GM21423 (cell line): ENCODE data around the gene CYP8B1.

Experiments used
- ATAC-seq: cut with Tn5 transposase; IDR thresholded peaks from one replicate; pipeline ENCODE4 v1.9.1; 2021; ENCODE audit warnings: mild to moderate bottlenecking, moderate library complexity; ENCODE audit not compliant: unreplicated experiment

CYP8B1 gene

DNA sequence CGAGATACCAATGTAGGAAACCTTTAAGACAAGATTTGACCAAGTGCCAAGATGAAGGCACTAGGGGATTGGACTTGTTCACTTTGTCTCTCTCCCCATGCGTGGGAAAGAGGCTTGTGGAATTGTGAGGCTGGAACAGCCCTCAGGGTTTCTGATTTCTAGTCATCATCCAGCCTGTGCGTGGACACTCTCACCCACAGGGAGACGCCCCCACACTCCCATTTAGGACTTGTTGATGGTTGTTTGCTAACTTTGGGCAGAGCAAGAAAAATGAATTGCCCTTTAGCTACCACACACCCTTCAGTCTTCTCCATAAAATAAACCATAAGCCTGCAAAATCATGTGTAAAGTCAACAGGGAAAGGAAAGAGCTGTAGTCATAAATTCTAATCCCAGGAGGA lies 48.0 kb downstream of the CYP8B1 start:
- ATAC-seq, result no peak

DNA sequence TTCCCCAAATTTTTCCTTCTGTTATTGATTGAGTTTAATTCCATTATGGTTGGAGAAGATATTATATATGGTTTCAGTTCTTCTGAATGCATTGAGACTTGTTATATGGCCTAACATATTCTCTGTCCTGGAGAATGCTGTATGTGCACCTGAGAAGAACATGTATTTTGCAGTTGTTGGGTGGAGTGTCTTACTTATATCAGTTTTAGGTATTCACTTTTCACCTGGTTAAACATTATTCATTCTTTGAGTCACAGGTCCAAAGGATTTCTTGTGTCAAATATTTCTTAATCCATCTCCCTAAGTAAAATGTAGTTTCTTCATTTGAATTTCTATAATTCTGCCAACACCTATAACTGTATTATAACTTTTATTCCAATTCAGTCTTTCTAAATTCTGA lies 48.7 kb downstream of the CYP8B1 start:
- no peak for ATAC-seq

DNA sequence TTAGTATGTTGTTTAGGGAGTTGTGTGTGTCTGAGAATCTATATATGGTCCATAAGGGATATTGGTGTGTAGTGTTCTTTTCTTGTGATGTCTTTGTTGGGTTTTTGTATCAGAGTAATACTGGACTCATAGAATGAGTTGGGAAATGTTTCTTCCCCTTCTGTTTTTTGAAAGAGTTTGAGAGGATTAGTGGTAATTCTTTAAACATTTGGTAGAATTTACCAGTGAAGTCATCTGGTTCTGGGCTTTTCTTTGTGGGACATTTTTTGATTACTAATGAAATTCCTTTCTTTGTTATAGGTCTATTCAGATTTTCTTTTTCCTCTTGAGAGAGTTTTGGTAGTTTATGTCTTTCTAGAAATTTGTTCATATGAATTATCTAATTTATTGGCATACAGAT lies 49.5 kb downstream of the CYP8B1 start:
- ATAC-seq, result no peak

DNA sequence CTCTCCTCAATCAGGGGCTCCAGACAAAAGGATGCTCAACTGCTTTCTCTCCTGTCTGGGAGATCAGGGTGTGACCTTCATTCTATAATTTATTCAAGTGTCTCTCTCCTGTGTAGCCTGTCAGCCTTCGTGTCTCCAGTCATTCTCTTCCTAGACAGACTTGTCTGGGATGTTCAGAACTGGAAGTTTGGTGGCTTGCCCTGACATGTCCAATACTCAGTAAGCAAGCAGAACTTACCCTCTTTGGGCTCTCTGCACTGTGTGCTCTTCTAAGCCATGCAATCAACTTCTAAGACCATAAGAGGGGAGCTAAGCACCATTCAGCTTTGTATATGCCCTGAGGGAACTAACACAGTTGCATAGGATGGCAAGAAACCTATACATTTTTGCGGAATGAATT lies 52.3 kb downstream of the CYP8B1 start:
- ATAC-seq, result no peak

DNA sequence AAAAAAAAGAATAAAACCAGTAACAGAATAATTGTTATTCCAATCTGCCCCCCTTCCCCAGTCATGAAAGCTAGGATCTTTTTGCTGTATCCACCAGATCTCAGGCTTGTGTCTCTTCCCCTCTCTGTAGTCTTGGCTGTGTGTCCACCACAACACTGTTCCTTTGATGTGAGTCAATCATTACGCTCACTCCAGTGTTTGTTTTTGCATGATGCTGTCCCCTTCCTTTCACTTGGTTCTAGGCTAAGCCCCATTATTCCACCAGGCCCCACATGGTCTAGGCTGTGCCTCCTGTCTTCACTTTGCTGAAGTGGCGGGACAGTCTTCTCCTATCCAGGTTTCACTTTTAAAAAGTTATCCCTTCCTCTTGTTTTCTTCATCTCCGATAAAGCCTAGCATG lies 52.9 kb downstream of the CYP8B1 start:
- no peak for ATAC-seq
